NAMALWA (cell line): ENCODE results near the gene METTL3.
"Not testable (repeated sequence)": the region's sequence is repeated elsewhere in the genome, so short reads cannot be mapped to it uniquely, and the experiment has no call there.

Experiments used
- DNase-seq: peaks from one replicate; pipeline ENCODE4 v3.0.0-alpha.2; 2015; ENCODE audit warnings: low spot score

The METTL3 gene

DNA sequence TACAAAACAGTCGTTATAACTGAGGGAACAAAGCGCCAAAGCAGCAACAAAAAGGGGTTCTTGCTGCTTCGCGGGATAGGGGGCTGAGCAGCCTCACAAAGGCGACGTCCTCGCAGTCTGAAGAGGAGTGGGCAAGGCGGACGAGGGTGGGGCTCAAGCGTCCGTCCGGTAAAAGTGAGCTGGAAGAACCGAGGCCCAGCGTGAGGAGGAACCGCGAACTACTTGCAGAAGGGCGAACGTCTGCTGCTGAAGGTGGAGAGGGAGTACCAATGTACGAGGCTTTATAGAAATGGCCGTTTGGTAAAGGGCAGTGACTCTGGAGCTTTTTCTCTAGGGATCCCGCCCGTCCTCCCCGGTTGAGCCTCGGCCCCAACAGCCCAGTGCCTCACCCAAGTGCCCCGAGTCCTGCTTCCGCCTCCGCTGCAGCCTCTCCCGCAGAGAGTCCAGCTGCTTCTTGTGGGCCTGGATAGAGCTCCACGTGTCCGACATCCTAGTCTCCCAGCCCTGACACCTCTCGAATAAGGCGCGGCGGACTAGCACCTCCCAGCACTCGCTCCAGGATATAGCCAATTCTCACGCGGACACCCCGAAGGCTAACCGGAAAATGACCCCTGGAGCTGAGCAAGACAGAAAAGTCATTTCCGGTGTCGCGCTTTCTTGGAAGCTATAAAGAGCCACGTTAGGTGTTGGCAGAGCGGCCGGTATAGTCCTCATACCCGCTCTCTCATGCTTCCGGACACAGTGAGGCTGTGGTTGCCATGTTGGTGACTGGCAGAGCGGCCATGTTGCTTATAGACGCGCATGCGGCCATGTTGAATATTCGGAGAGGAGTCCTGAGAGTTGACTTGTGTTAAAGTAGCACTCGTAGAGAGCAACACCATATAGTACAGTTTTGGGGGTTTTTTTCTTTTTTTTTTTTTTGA lies at the start of gene METTL3:
Gene METTL3, minus strand, starts transcription at position 606 of the 923 bp plus-strand sequence. Its CDS starts 117 bp downstream, at position 489.
- peak; percentile 98 for DNase-seq

DNA sequence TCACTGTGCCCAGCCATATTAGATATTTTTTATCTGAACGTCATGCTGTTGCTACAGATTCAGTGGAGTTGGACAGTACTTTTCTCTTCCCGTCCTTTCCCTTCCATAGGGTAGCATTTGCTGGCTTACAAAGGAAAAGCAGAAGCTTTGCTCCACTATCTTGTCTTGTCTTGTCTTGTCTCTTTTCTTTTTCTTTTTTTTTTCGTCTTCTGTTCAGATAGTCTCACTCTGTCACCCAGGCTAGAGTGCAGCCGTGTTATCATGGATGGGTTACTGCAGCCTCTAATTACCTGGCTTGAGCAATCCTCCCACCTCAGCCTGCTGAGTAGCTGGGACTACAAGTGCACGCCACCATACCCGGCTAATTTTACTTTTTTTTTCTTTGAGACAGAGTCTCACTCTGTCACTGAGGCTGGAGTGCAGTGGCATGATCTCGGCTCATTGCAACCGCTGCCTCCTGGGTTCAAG lies 47.6 kb upstream of the METTL3 start:
- no peak for DNase-seq

DNA sequence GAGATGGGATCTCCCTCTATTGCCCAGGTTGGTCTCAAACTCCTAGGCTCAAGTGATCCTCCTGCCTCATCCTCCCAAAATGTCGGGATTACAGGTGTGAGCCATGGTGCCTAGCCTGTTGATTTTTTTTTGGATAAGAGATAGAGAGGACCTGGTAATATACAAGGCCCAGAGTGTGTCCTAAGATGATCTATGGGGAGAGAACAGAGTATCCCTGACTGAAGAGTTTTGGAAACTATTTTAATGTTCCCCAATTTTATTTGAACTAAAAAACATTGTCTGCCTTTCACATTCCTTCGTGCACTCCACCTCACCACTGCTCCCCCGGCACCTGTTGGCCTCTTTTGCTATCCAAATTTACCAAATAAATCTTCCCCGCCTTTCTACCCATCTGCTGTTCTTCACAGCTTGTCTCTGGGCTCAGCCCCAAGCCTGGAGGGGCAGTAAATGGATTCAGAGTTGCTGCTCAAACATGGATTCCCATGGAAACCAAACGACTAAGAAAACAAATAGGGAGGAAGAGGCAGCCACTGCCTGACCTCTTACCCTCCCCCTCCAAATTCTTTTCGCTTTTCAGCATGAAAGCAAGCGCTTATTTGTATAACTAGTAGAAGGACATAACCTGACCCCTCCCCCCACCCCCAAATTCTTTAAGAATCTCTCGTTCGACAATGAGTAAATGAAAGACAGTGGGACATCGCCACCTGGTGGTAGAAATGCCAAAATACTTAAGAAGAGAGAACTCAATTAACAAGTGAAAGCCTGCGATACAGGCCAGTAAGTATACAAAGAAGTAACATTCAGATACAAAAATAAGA lies 46.2 kb upstream of the METTL3 start:
- DNase-seq, result peak; percentile 94

DNA sequence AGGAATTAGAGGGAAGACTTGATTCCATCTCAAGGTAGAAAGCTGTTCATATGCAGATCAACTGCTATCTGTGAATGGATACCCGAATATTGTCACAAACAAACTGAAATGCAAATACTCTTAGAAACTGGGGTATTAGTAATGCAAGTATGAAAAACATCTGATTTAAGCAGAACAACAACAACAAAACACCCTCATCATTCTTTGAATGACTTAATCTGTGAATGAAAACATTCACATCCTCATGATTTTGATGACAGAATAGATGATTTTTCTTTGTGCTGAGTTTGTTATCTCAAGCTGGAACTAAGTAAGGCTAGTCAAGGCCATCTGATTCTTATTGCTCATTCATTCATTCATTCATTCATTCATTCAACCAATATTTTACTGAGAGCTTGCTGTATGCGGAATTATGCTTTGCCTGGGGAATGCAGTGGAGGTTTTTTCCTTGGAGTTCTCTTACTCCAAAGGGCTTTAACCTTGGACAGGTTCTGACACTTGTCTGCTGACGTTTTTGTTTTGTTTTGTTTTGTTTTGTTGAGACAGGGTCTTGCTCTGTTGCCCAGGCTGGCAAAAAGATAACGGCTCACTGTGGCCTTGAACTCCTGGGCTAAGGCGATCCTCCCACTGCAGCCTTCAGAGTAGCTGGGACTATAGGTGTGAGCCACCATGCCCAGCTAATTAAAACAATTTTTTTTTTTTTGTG lies 45.4 kb upstream of the METTL3 start:
- no peak for DNase-seq

DNA sequence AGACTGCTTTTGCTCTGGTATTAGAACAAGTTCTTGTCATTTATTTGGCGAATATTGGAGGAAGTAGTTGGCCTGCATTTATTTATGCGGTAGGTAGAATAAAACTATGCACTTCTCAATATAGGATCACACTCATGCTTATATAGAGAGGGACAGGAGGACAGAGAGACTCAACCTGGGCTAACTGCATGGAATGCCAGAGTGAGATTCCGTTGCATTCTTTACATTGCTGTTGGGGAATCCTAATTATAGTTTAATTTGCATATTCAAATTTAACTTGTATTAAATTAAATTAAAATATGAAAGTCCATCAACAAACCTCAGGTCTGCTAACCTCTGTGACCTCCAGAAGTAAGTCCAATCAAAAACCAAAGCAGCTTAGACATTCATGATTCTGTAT lies 42.1 kb upstream of the METTL3 start:
- DNase-seq, result no peak

DNA sequence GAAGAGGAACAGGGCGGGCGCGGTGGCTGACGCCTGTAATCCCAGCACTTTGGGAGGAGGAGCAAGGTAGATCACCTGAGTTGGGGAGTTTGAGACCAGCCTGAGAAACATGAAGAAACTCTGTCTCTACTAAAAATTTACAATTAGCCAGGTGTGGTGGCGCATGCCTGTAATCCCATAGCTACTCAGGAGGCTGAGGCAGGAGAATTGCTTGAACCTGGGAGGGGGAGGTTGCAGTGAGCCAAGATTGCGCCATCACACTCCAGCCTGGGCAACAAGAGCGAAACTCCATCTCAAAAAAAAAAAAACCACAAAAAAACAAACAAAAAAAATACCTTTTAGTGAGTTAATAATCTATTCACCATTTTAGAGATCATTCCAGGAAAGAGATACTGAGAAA lies 33.4 kb upstream of the METTL3 start:
- not testable (repeated sequence) for DNase-seq

DNA sequence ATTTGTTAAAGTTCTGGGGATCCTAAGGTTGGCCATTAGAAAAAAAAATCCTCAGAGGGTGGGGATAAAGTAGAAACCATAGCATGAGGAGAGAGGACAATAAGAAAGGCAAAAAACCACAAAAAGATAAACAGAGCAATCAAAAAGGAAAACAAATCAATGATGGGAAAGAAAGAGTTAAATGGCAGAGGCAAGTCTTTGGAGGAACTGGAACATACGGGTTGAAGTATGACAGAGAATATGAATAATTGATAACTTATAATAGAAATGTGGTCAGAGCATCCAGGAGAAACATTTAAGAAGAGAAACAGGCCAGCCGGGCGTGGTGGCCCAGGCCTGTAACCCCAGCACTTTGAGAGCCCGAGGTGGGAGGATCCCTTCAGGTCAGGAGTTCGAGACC lies 32.8 kb upstream of the METTL3 start:
- DNase-seq, result no peak

DNA sequence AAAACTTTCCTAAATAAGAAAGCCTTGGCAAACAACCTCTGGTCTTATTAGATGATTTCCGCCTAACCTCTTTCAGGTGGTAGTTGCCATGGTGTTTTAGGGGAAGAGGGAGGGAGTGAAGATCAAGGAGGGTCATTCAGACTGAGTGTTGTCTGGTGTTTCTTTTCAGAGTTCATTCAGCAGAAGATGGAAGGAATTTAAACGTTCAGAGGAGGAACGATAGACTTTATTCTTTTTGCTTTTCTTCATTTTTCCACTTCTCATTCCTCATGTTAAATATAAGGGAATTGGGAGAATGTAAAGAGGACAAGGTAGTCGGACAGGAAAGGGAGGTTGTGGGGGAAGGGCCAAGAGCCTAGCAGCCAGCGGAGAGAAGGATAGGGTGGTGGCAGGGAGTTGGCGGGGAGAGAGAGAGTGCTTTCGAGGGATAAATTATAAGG lies 32.4 kb upstream of the METTL3 start:
- DNase-seq, result no peak

DNA sequence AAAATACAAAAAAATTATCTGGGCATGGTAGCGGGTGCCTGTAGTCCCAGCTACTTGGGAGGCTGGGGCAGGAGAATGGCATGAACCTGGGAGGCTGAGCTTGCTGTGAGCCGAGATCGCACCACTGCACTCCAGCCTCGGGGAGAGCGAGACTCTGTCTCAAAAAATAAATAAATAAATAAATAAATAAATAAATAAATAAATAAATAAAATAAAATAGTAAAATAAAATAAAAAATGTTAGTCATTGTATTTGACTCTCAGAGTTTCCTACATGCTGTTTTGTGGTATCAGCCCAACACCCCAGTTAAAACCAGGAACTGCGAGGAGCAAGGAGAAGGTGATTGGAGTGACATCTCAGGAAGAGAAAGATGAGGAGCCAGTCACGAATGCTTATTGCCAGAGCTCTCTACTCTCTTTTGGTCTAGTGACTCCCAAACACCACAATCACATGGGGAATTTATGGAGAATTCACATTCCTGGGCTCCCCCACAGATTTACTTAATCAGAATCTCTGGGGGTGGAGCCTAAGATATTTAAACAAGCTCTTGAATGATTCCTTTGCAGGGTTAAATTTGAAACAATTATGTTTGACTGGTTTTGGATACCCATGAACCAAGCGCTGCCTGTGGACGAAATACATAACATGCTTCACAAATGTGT lies 30.4 kb upstream of the METTL3 start:
- no peak for DNase-seq

DNA sequence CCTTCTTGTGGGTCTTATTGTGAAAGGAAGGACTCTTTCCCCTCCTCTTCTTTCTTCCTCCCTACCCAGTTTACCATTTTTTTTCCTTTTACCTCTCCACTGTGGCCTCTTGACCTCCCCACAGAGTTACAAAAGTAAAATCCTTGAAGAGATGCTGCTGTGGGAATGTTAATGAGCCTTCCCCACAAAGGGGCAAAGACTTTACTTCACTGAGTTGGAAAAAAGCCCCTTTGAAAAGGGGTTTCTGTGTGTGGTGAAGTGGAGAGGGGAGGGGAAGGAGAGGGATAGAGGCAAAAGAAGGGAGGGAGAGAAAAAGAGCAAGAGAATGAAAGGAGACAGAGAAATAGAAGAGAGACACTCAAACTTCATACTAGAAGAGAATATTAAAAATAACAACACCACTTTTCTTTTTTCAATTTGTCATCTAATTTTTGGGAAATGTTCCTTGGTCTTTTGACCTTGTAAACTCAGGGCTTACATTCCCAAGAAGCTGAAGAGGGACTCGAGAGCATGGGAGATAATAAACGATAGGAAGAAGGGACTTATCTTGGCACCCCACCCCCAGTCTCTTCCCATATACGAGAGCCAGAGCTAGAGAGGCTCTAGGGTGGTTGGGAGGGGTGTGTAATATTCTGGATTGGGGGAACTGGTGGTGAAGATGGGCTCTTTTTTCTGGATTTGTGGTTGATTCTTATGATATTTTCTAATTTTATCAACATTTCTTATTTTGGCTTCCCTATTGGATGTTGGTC lies 28.2 kb upstream of the METTL3 start:
- no peak for DNase-seq

DNA sequence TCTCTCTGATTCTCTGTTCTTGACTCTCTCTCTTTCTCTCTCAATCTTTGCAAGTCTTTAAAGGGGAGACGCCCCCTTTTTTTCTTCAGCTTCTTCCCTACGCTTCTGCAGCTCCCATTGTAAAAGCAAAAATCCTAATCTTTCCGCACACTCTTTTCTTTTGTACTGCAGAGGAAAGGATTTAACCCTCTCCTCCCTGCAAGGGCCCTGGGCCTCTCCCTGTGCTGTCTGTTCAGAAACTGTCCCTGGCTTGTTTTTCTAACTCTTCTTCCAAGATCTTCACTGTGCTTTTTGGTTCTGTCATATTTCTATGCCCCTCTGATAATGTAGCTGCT lies 25.9 kb upstream of the METTL3 start:
- DNase-seq, result no peak

DNA sequence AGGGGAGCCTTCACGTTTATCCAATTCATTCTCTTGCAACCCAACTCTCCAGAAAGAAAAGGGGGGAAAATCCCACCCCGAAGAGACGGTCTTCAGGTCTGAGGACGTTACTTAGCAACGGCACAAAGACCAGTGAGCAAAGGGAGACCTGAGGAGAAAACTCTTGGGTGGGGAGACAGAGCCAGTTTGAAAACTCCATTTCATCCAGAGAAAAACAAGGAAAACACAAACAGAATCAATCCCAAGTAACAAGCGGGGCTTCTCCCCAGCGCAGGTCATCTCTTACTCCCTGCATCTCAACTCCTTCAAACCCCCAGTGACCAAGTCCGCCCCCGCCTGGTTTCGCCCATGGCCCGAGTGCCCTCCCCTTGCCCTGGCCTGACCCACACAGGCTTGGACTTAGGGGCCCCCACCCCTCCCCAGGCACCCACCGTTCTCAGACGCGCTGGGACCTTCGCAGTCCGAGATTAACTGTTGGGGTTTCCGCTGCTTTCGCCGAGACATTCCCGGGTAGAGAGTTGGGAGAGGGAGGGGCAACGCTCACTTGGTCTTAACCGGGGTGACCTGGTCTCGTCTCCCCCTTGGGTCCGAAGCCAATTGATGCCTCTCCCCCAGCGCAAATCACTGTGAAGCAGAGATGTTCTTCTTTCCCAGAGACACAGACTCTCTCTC lies 25.4 kb upstream of the METTL3 start:
- no peak for DNase-seq

DNA sequence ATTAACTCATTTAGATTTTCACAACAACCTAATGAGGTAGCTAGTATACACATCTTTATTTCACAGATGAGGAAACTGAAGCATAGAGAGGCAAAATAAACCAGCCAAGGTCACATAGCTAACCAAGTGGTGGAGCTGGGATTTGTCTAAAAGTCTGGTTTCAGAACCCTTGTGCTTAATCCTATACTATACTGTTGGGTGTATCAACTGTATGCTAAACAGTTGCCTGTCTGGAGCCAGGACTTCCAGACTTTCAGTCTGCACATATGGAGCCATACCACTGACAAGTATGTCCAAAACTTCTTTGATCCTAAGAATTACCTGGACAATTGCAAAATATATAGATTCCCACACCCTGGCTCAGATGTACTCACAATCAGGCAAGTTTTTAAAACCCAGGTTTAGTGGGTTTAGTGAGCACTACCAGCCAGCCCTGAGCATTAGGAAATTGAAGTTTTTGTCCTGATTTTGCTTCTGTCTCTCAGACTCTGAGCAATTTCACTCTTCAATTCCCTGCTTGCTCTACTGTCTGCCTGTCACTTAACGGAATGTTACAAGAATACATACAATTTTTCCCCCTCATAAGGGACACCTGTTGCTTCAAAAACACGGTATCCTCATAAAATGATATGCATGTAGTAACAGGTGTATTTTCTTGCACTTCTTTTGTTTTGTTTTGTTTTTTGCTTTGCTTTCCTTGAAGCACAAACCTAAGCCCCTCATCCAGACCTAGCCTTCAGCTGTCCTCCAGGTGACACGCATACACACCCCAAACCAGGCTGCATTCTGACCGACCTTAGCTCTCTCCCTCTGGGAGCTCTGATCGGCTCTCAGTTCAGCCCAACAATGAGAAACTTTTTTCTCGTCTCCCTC lies 24.6 kb upstream of the METTL3 start:
- DNase-seq, result no peak

DNA sequence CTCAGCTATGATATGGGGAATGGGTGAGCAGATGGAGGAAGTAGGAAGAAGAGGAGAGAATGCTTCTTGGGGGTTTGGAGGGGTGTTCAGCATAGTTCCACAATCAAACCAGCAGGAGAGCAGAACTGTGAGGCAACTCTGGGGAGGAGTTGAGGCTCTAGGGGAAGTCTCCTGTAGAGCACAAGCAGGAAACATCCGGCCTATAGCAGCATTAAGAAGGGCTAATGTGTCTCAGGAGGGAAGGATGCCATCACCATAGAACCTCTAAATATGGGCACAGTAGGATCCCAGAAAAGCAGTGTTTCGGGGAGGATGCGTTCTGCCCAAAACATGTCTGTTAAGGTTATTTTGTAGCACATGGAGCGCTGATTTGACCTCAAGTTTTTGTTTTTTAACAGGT lies 23.4 kb upstream of the METTL3 start:
- DNase-seq, result no peak

DNA sequence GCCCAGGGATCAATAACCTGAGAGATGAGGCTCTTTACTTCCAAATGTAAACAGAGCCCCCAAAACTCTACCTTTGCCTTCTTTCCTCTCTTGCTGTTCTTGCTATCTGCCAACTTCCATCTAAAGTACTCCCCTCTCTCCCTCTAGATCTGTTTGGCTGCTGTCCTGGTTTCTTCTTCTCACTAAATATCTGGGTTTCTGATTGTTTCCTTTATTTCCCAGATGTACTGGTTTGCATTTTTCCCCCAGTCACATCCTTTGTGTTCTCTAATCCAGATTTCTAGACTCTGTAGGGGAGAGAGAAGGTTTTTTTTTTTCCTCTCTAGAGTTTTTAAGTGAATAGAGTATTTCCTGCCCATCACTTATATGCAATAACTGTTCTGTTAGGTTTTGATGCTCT lies 22.2 kb upstream of the METTL3 start:
- DNase-seq, result no peak

DNA sequence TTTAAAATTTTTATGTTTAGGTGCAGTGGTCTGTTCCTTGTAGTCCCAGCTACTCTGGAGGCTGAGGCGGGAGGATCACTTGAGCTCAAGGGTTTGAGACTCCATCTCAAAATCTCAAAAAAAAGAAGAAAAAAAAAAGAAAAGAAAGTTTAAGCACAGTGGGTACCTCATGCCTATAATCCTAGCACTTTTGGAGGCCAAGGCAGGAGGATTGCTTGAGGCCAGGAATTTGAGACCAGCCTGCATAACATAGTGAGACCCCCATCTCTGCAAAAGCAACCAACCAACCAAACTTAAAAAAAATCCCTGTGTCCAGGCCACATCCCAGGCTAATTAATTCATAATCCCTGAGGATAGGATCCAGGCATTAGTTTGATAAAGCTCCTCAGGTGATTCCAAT lies 18.4 kb upstream of the METTL3 start:
- no peak for DNase-seq

DNA sequence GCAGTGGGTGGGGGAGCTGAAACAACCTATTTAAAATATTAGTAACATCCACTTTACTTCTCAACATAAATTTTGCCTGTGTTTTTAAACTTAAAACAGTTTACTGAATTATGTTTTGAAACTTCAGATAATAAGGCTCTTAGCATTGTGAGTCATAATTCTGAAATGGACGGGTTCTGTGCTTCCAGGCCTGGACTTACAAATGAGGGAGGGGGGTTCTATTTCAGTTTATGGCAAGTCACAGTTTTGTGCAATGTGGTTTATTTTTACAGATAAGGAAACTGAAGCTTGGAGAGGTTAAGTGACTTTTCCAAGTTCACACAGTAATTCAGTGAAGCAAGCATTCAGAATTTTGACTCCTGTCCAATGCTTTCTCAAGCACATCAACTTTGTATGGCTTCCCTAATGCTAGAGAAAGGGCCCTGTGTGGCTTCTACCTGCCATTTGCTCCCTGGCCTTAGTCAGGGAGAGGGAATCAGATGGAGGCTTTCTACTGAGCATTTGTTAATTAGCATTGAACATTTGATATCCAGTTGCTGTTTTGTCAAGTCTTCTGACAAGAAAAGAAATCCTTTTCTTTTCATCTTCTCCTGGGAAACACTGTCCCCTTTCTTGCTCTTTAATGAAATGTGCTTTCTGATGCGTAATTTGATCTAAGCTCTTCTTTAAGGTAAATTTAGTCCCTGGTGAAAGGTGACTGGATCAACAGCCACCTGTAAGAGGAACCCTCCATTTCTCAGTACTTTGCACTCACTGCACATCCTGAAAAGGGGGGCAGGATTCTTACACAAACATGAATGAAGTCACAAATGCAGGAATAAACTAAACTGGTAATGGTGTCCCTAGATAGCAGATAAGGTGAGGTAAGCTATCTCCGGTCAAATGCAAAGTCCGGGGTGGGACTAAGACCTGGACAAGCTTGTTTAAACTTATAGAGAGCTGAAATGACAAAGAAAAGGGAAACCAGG lies 17.5 kb upstream of the METTL3 start:
- no peak for DNase-seq

DNA sequence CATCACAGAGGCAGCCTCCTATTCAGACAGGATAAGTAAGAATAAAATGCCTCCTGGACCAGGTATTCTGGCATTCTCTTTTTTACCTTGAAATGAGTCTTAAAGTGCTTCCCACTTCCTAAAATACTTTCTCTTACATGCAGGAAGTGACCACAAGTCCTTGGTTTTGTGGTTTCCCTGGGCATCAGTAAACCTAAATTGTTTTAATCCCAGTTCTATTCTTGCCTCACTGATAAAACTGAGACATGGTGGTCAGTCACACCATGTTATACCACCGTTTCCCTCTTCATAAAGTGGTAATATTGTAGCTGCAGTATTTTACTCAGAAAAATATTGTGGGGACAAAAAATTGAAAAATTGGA lies 16.2 kb upstream of the METTL3 start:
- no peak for DNase-seq
